Suppressor macrophage (primary cell): Measurements from ENCODE around the gene FSD1.
A peak's percentile ranks its signal among the peaks of the same experiment; 100 is the strongest.

ENCODE experiments used
- DNase-seq, 4 experiments: peaks; one replicate each; pipeline ENCODE4 v3.0.0-alpha.2; 2020 to 2022

The FSD1 gene

GRCh38 chr19:4365791-4366665, 61.6 kb downstream of the FSD1 start:
- DNase-seq = no peak

GRCh38 chr19:4366666-4367335, 62.4 kb downstream of the FSD1 start:
- DNase-seq = no peak

GRCh38 chr19:4367336-4367723, 62.9 kb downstream of the FSD1 start:
- no peak for DNase-seq

GRCh38 chr19:4367781-4368127, 63.4 kb downstream of the FSD1 start:
- peak in 2 of 4 experiments; percentile 49 to 64 for DNase-seq

- peak; percentile 68 to 85 (median 80) for DNase-seq
These were observed 63.9 kb downstream of the FSD1 start for GRCh38 chr19:4368128-4368820.

- peak; percentile 73 to 87 (median 82) for DNase-seq
These were observed 64.9 kb downstream of the FSD1 start for GRCh38 chr19:4369109-4369887.

GRCh38 chr19:4369888-4370260, 65.5 kb downstream of the FSD1 start:
- peak; percentile 78 to 92 (median 86) for DNase-seq

- no peak for DNase-seq
These were observed 66.1 kb downstream of the FSD1 start for GRCh38 chr19:4370418-4371041.

GRCh38 chr19:4371247-4372164, 67.1 kb downstream of the FSD1 start:
- no peak for DNase-seq

GRCh38 chr19:4372165-4373012, 68.0 kb downstream of the FSD1 start:
- no peak for DNase-seq

- no peak for DNase-seq
These were observed 68.6 kb downstream of the FSD1 start for GRCh38 chr19:4373013-4373367.
